ENCODE data around the gene TRDMT1.

TRDMT1 gene

DNA sequence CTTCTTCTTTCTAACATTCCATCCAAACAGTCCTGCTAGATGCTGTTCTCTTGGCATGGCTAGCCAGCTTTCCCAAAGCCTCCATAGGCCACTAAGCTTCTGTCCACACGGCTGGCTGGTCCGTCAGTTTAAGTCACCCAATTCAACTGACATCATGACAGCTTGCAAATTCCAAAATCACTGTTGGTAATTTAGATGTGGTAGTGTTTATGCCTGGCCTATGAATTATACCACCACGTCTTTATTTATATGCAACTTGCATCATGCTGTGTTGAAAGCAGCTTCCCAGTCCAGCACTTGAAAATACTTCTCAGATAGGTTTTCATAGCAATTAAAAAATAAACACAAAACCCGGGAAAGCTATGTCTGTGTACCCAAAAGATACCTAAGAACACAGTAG is 24.3 kb upstream of the TRDMT1 start:
- no peak overlapping the region for H3K9ac ChIP-seq
- no peaks in the 10 kb centered on the region for H3K79me2 ChIP-seq
- H3K4me2 ChIP-seq (ENCODE audit: low read length), result no peak overlapping the region
- no peak overlapping the region for H3K27ac ChIP-seq
- H3K9me3 ChIP-seq (ENCODE audit: control insufficient read depth, low read length), result no peaks in the 10 kb centered on the region
- H2AFZ ChIP-seq, result no peak overlapping the region
- H3K4me3 ChIP-seq (ENCODE audit: low read depth, low read length), result no peak overlapping the region
- no peaks in the 10 kb centered on the region for H3K36me3 ChIP-seq (ENCODE audit: control insufficient read depth, insufficient read depth, low read length)
- no peaks in the 10 kb centered on the region for H3K27me3 ChIP-seq (ENCODE audit: control insufficient read depth, insufficient read depth, low read length)
- peaks cover 4% of the 10 kb centered on the region for H3K4me1 ChIP-seq
- no peak for TF ChIP-seq CTCF (IDR thresholded peaks at IDR 0.05)

DNA sequence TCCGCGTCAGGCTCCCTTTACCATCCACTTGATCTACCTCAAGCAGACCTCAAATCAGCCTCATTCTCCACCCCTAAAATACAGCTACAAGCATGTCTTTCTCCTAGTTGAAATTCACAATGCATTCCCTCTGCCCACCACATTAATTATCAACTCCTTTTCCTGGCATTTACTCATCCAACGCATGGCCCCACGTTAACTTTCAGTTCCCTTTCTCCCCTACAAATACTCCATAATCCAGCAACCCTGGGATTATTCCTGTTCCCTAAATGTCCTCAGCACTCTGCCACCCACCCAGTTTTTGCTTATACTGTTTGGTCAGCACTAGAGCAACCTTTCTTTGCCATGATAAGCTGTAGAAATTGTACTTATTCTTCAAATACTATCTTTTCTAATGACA is 20.9 kb upstream of the TRDMT1 start:
- Histone ChIP-seq H3K36me3 (ENCODE audit: control insufficient read depth, insufficient read depth, low read length) (no peaks in the 10 kb centered on the region), H3K4me2 (ENCODE audit: low read length) (no peak overlapping the region), H3K4me1 (peaks cover 2% of the 10 kb centered on the region), H2AFZ (no peak overlapping the region), H3K9ac (no peak overlapping the region), H3K27ac (no peak overlapping the region), H3K9me3 (ENCODE audit: control insufficient read depth, low read length) (no peaks in the 10 kb centered on the region), H3K27me3 (ENCODE audit: control insufficient read depth, insufficient read depth, low read length) (no peaks in the 10 kb centered on the region), H3K79me2 (no peaks in the 10 kb centered on the region), H3K4me3 (ENCODE audit: low read depth, low read length) (no peak overlapping the region)
- no peak for TF ChIP-seq CTCF (IDR thresholded peaks at IDR 0.05)

DNA sequence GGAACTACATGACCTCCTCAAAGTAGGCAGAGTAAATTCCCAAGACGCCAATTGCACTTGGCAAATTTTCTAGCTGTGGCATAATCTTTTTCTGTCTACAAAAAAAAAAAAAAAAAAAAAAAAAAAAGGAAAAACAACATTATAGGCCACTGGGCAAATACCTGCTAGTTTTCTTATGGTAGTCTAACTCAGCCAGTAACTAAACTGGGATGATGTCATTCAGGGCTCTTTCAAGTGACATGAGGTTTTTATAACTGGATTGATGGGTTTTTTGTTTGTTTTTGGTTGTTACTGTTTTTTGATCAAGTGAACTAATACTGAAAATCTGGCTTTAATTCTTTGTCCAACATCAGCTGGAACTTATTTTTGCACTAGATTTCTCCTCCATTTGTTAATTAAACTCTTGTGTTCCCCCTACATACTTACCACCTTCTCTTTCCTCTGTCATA is 19.2 kb upstream of the TRDMT1 start:
- Histone ChIP-seq H3K9me3 (ENCODE audit: control insufficient read depth, low read length) (no peaks in the 10 kb centered on the region), H3K4me1 (no peaks in the 10 kb centered on the region), H2AFZ (no peak overlapping the region), H3K79me2 (no peaks in the 10 kb centered on the region), H3K4me2 (ENCODE audit: low read length) (no peak overlapping the region), H3K9ac (no peak overlapping the region), H3K4me3 (ENCODE audit: low read depth, low read length) (no peak overlapping the region), H3K27ac (no peak overlapping the region), H3K27me3 (ENCODE audit: control insufficient read depth, insufficient read depth, low read length) (no peaks in the 10 kb centered on the region), H3K36me3 (ENCODE audit: control insufficient read depth, insufficient read depth, low read length) (no peaks in the 10 kb centered on the region)
- no peak for TF ChIP-seq CTCF (IDR thresholded peaks at IDR 0.05)

DNA sequence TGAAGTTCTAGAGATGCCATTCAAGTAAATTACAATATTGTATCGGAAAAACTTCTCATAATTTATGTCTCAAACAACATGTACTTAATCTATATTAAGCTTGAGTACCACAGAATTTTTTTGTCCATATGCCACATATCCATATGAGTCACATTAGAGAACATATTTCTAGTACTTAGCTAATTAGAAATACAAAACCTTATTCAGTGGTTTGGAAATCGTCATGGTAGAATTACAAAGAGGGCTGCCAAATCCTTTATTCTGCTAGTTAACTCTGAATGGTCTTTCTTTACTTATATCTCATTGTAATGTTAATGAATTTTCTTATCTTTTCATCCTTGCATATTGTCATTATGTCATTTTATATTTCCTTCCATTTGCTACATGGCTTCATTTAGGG is 17.6 kb upstream of the TRDMT1 start:
- H3K4me1 ChIP-seq, result no peaks in the 10 kb centered on the region
- no peak overlapping the region for H3K4me3 ChIP-seq (ENCODE audit: low read depth, low read length)
- H3K4me2 ChIP-seq (ENCODE audit: low read length), result no peak overlapping the region
- H3K79me2 ChIP-seq, result no peaks in the 10 kb centered on the region
- H3K27me3 ChIP-seq (ENCODE audit: control insufficient read depth, insufficient read depth, low read length), result no peaks in the 10 kb centered on the region
- H2AFZ ChIP-seq, result no peak overlapping the region
- H3K9ac ChIP-seq, result no peak overlapping the region
- no peaks in the 10 kb centered on the region for H3K9me3 ChIP-seq (ENCODE audit: control insufficient read depth, low read length)
- no peak for TF ChIP-seq CTCF (IDR thresholded peaks at IDR 0.05)
- H3K27ac ChIP-seq, result no peak overlapping the region
- H3K36me3 ChIP-seq (ENCODE audit: control insufficient read depth, insufficient read depth, low read length), result no peaks in the 10 kb centered on the region

DNA sequence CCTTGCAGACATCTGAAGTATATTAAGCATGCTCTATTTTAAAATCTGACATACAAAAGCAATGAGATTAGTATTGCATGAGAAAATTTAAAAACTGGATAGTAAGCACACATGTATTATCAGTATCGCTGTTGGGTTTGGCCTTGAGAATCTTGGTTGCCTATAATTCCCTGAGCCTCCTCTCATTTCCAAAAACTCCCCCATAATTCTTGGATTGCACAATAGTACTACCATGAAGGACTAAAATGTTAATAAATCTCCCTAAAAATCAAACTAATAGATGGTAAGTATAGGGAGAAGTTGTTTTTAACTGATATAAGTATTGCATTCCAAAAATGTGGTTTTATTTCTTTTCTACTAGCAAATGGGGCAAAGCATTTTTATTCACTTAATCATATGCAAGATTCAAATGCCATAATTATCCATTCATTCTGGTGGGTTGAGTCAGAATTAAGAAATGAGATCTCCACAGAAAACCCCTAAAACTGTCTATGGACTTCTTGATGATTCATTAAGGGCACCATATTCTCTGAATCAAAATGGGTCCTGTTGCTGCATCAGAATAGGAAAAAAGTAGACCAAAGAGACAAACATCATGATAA is 16.3 kb upstream of the TRDMT1 start:
- H3K4me1 ChIP-seq, result no peaks in the 10 kb centered on the region
- H3K9ac ChIP-seq, result no peak overlapping the region
- H3K79me2 ChIP-seq, result no peaks in the 10 kb centered on the region
- H3K27ac ChIP-seq, result no peak overlapping the region
- H3K27me3 ChIP-seq (ENCODE audit: control insufficient read depth, insufficient read depth, low read length), result no peaks in the 10 kb centered on the region
- no peaks in the 10 kb centered on the region for H3K9me3 ChIP-seq (ENCODE audit: control insufficient read depth, low read length)
- H3K36me3 ChIP-seq (ENCODE audit: control insufficient read depth, insufficient read depth, low read length), result no peaks in the 10 kb centered on the region
- no peak overlapping the region for H3K4me3 ChIP-seq (ENCODE audit: low read depth, low read length)
- H3K4me2 ChIP-seq (ENCODE audit: low read length), result no peak overlapping the region
- H2AFZ ChIP-seq, result no peak overlapping the region
- no peak for TF ChIP-seq CTCF (IDR thresholded peaks at IDR 0.05)
